Activated naive CD8-positive, alpha-beta T cell (primary cell): Measurements from ENCODE around the gene NBPF1.
"Not testable (repeated sequence)": the region's sequence is repeated elsewhere in the genome, so short reads cannot be mapped to it uniquely, and the experiment has no call there.

ENCODE experiments used
- H3K27ac Mint-ChIP-seq: one replicate; pipeline ENCODE4 v1.8.0; 2021; ENCODE audit warnings: mixed read lengths
- H3K27me3 Mint-ChIP-seq: one replicate; pipeline ENCODE4 v1.8.0; 2021; ENCODE audit warnings: mixed read lengths
- H3K36me3 Mint-ChIP-seq: one replicate; pipeline ENCODE4 v1.8.0; 2021; ENCODE audit warnings: mixed read lengths
- H3K4me1 Mint-ChIP-seq: one replicate; pipeline ENCODE4 v1.8.0; 2021; ENCODE audit warnings: low read depth, mixed read lengths
- H3K4me3 Mint-ChIP-seq: one replicate; pipeline ENCODE4 v1.8.0; 2021; ENCODE audit warnings: mild to moderate bottlenecking, mixed read lengths
- H3K9me3 Mint-ChIP-seq: one replicate; pipeline ENCODE4 v1.8.0; 2021; ENCODE audit warnings: low read depth, mixed read lengths

Gene NBPF1

DNA sequence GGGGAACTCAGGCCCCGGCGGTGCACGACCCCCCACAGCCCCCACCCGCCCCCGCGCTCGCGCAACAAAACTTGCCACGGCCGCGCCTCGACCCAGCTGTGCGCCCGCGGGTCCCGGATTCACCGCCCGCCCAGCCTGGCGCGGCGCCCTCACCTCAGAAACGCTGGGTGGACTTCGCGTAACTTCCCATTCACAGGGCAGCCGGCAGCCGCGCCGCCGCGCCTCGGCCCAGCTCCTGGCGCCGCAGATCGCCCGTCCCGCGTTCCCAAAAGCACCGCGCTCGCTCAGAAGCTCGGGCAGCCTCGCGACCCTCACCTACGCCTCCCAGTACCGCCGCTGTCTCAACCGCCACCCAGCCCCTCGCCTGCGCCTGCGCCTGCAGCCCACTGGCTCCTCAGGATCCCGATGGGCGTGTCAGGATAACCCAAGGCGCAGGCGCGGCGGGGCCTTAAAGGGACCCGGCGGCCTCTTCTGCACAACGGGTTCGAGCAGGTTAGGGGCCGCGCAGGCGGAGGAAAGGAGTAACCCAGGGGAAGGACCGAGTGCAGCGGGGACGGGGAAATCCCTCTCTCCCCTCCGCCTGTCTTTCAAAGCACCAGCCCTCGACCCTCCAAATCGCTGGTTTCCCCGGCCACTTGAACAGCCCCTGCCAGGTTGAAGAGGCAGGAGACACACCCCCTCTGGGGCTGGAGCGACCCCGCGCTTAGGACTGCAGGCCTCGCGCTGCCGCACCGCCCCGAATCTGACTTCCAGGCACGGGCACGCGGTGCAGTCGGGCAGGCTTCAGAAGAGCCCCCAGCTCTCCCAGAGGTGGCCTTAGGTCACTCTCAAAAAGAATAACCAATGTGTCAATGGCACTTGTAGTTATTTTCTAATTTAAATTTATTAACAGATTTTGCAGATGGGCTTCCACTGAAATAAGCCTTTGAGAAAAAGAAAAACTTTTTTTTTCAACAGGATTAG, at the start of gene NBPF1:
NBPF1 (minus strand) TSS at position 380 of the 963 bp plus-strand sequence.
- no peak within 1 kb of the TSS for H3K4me3 Mint-ChIP-seq
- H3K4me1 Mint-ChIP-seq: no peaks in the 10 kb centered on the region
- no peak within 1 kb of the TSS for H3K27ac Mint-ChIP-seq
- no peaks in the 10 kb centered on the region for H3K27me3 Mint-ChIP-seq
- H3K9me3 Mint-ChIP-seq: no peaks in the 10 kb centered on the region
- H3K36me3 Mint-ChIP-seq: no peaks in the 10 kb centered on the region

DNA sequence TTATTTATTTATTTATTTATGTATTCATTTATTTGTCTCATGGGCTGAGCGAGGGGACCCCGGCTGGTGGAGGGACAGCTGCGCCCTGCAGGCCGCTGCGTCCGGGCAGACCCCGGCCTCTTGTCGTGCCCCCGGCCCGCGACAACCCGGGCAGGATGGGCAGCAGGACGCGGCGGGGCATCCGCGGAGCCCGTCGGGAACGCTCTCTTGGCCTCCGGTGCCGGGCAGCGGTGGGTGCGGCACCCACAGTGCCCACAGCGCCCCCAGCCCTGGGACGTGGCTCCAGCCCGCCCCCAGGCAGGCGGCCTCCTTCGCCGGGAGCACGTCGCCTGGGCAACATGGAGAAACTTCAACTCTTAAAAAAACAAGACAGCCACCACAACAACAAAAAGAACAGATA, 44.9 kb upstream of the NBPF1 start:
- H3K36me3 Mint-ChIP-seq, H3K27me3 Mint-ChIP-seq, H3K9me3 Mint-ChIP-seq, H3K4me3 Mint-ChIP-seq, H3K4me1 Mint-ChIP-seq, H3K27ac Mint-ChIP-seq: not testable (repeated sequence)

- H3K36me3 Mint-ChIP-seq, H3K27ac Mint-ChIP-seq, H3K4me1 Mint-ChIP-seq, H3K4me3 Mint-ChIP-seq, H3K9me3 Mint-ChIP-seq, H3K27me3 Mint-ChIP-seq: not testable (repeated sequence)
Measured at GRCh38 chr1:16656981-16657683, 43.8 kb upstream of the NBPF1 start.

- H3K27me3 Mint-ChIP-seq, H3K4me1 Mint-ChIP-seq, H3K27ac Mint-ChIP-seq, H3K4me3 Mint-ChIP-seq, H3K36me3 Mint-ChIP-seq, H3K9me3 Mint-ChIP-seq: not testable (repeated sequence)
Measured at GRCh38 chr1:16656574-16656973, 43.2 kb upstream of the NBPF1 start.

DNA sequence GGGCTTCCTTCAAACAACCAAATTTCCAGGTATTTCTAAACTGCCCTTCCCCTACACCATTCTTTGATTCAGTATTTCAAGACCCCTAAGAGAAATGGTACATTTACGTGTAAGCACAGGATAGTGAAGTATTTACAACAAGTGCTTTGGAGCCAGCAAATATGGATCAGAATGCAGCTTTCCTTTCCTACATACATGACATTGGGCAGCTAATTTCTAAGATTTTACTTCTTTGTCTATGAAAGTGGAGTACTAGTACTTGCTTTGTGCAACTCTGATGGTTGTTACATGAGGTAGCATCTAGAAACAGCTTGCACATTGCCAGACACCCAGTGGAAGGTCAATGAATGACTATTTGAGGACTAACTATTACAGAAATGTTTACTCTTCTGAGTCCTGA, 38.2 kb upstream of the NBPF1 start:
- not testable (repeated sequence) for H3K9me3 Mint-ChIP-seq, H3K36me3 Mint-ChIP-seq, H3K27ac Mint-ChIP-seq, H3K4me1 Mint-ChIP-seq, H3K27me3 Mint-ChIP-seq, H3K4me3 Mint-ChIP-seq

GRCh38 chr1:16649960-16650359, 36.6 kb upstream of the NBPF1 start:
- H3K9me3 Mint-ChIP-seq, H3K36me3 Mint-ChIP-seq, H3K27me3 Mint-ChIP-seq, H3K27ac Mint-ChIP-seq, H3K4me3 Mint-ChIP-seq, H3K4me1 Mint-ChIP-seq: not testable (repeated sequence)

DNA sequence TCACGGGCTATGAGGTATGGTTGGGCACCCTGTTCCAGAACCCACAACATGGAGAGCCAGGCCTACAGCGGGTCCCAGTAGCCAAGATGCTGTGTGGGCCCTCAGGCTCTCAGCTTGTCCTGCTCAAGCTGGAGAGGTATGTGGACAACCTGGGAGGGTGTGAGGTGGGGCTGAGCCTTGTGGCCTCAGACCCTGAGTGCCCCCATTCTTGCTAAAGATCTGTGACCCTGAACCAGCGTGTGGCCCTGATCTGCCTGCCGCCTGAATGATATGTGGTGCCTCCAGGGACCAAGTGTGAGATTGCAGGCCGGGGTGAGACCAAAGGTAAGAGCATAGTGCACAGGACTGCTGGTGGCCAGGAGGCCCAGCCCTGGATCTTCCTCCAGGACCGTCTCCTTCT, 36.0 kb upstream of the NBPF1 start:
- not testable (repeated sequence) for H3K27me3 Mint-ChIP-seq, H3K27ac Mint-ChIP-seq, H3K4me1 Mint-ChIP-seq, H3K9me3 Mint-ChIP-seq, H3K4me3 Mint-ChIP-seq, H3K36me3 Mint-ChIP-seq

DNA sequence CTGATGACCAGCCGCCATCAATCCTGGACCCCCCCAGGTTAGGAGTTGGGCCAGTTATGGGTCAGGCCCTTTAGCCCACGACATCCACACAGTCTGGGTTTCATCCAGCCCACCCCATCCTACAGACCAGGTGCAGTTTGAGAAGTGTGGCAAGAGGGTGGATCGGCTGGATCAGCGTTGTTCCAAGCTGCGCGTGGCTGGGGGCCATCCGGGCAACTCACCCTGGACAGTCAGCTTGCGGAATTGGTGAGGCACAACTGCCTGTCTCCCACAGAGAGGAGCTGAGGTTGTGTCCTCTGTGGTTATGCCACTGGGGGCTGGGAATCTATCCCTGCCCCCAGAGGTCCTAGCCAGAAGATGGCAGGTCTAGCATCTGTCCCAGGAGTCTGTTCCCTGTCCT, 35.4 kb upstream of the NBPF1 start:
- H3K27me3 Mint-ChIP-seq, H3K36me3 Mint-ChIP-seq, H3K9me3 Mint-ChIP-seq, H3K27ac Mint-ChIP-seq, H3K4me3 Mint-ChIP-seq, H3K4me1 Mint-ChIP-seq: not testable (repeated sequence)

DNA sequence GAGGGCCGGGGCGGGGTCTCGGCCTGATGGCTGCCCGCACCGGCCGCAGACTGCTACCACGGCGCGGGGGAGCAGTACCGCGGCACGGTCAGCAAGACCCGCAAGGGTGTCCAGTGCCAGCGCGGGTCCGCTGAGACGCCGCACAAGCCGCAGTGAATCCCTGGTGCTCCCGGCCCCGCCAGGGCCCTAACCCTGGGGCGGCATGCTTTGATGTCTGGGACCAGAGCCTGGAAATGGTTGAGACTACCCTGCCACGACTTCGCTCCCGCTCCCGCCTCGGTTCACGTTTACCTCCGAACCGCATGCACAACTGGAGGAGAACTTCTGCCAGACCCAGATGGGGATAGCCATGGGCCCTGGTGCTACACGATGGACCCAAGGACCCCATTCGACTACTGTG, 34.9 kb upstream of the NBPF1 start:
- not testable (repeated sequence) for H3K4me3 Mint-ChIP-seq, H3K27ac Mint-ChIP-seq, H3K27me3 Mint-ChIP-seq, H3K9me3 Mint-ChIP-seq, H3K36me3 Mint-ChIP-seq, H3K4me1 Mint-ChIP-seq

DNA sequence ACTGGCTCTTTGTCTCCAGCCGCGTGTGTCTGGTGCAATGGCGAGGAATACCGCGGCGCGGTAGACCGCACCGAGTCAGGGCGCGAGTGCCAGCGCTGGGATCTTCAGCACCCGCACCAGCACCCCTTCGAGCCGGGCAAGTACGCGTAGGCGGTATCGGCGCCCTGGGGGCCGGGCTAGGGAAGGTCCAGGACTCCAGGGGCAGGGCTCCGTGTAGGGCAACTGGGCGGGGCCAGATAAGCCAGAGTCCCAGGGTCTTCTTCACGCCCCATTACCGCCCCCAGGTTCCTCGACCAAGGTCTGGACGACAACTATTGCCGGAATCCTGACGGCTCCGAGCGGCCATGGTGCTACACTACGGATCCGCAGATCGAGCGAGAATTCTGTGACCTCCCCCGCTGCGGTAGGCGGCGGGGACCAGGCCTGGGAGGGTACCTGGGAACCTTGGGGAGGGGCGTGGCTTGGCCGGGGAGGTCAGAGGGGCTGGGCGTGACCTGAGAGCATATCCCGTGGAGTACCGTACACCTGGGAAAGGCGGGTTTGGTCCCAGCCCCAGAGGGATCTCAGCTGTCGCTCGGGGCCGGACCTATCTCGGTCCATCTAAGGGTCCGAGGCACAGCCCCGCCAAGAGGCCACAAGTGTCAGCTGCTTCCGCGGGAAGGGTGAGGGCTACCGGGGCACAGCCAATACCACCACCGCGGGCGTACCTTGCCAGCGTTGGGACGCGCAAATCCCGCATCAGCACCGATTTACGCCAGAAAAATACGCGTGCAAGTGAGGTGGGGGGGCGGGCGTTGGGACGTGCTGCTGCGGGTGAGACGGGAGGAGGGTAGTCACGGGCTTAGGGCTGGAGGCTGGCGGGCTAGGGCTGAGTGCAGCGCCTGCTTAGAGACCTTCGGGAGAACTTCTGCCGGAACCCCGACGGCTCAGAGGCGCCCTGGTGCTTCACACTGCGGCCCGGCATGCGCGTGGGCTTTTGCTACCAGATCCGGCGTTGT, 34.1 kb upstream of the NBPF1 start:
- peak overlapping the region; percentile 61 for H3K4me3 Mint-ChIP-seq
- not testable (repeated sequence) for H3K4me1 Mint-ChIP-seq, H3K36me3 Mint-ChIP-seq, H3K9me3 Mint-ChIP-seq, H3K27me3 Mint-ChIP-seq, H3K27ac Mint-ChIP-seq

DNA sequence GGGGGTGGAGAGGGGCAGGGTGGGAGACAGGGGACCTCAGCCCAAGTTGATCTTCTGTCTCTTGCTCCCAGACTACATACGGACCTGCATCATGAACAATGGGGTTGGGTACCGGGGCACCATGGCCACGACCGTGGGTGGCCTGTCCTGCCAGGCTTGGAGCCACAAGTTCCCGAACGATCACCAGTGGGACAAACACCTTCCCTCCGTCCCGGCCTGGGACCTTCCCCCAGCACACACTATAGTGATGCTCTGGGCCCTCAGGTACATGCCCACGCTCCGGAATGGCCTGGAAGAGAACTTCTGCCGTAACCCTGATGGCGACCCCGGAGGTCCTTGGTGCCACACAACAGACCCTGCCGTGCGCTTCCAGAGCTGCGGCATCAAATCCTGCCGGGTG, 33.4 kb upstream of the NBPF1 start:
- H3K27ac Mint-ChIP-seq, H3K4me3 Mint-ChIP-seq, H3K36me3 Mint-ChIP-seq, H3K9me3 Mint-ChIP-seq, H3K27me3 Mint-ChIP-seq, H3K4me1 Mint-ChIP-seq: not testable (repeated sequence)

- peak overlapping the region; percentile 18 for H3K27ac Mint-ChIP-seq
- not testable (repeated sequence) for H3K27me3 Mint-ChIP-seq, H3K9me3 Mint-ChIP-seq, H3K4me1 Mint-ChIP-seq, H3K4me3 Mint-ChIP-seq, H3K36me3 Mint-ChIP-seq
Measured at GRCh38 chr1:16646061-16646664, 32.8 kb upstream of the NBPF1 start.

DNA sequence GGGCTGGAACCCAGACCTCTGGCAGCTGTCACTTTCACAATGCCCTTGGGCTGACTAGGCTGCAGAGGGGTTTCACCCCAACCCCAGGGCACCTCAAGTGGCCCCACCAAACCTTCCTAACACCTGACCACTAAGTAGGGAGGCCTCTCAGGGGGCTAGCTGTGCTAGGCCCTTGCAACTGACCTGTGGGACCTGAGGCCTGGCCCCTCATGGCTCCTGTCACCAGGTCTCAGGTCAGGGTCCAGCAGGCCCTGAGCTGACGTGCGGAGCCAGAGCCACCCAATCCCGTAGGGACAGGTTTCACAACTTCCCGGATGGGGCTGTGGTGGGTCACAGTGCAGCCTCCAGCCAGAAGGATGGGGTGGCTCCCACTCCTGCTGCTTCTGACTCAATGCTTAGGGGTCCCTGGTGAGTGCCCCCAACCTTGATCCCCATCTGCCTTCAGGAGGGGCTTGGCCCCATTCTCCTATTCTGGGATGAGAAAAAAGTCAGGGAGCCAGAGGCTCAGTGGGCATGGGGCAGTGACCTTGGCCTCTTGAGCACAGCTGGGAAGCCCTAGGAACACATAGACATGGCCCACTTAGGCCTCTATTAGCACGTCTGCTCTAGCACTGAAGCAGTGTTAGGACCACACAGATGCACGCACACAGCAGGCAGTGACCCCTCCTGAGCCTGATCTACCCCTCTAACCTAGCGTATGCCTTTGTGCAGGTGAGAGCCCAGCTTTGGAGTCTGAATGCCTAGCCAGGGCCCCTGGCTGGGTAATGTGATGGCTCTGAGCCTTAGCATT, 32.1 kb upstream of the NBPF1 start:
- H3K9me3 Mint-ChIP-seq, H3K4me3 Mint-ChIP-seq, H3K27ac Mint-ChIP-seq, H3K4me1 Mint-ChIP-seq, H3K27me3 Mint-ChIP-seq, H3K36me3 Mint-ChIP-seq: not testable (repeated sequence)
